Activated naive CD8-positive, alpha-beta T cell treated with anti-CD3 and anti-CD28 coated beads for 36 hours (primary cell): ENCODE measurements around the gene DPP6. TPM values are rescaled to one million over a fixed set of nuclear protein-coding genes. Genes with fewer than 3 reads are reported as not detected.

Experiments
- DNase-seq: peaks from one replicate; pipeline ENCODE4 v3.0.0; 2021
- H3K27ac Mint-ChIP-seq: one replicate; pipeline ENCODE4 v1.8.0; 2022; ENCODE audit warnings: mild to moderate bottlenecking, moderate library complexity, mixed read lengths
- H3K27me3 Mint-ChIP-seq: one replicate; pipeline ENCODE4 v1.8.0; 2022; ENCODE audit warnings: mild to moderate bottlenecking, mixed read lengths
- H3K36me3 Mint-ChIP-seq: one replicate; pipeline ENCODE4 v1.8.0; 2021; ENCODE audit warnings: mild to moderate bottlenecking, mixed read lengths
- H3K4me1 Mint-ChIP-seq: one replicate; pipeline ENCODE4 v1.8.0; 2021; ENCODE audit warnings: mixed read lengths
- H3K4me3 Mint-ChIP-seq: one replicate; pipeline ENCODE4 v1.8.0; 2022; ENCODE audit warnings: mild to moderate bottlenecking, moderate library complexity, mixed read lengths
- H3K9me3 Mint-ChIP-seq: one replicate; pipeline ENCODE4 v1.8.0; 2022; ENCODE audit warnings: mixed read lengths
- total RNA-seq, 2 experiments: library from RNA; stranded (reverse); gene quantifications; one replicate each; pipeline ENCODE4 v1.2.3, GENCODE V29; 2021

Gene DPP6
- total RNA-seq, 2 experiments from 2014 or later: not detected

GRCh38 chr7:154540596-154540995 lies 488.4 kb downstream of the DPP6 start:
- Mint-ChIP-seq H3K9me3 (no peaks in the 10 kb centered on the region), H3K36me3 (no peaks in the 10 kb centered on the region), H3K27me3 (no peaks in the 10 kb centered on the region), H3K4me3 (no peak overlapping the region), H3K4me1 (peaks cover 2% of the 10 kb centered on the region), H3K27ac (no peak overlapping the region)
- DNase-seq: no peak

DNA sequence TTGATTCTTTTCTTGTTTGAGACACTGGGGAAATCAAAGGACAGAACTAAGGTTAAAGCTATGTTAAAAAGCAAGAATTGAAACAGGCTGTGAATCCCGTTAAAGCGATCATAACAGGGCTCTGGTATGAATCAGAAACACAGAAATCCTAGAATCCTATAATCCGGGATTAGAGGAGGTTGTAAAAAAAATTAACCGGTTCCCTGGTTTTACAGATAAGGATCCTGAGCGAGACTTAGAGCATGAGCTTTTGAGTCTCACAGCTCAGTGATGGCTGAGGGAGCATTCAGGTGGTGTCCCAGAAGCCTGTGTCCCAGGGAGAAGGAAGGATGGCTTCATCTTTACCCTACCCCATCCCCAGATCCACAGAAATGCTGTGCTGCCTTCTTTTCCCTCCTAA lies 489.4 kb downstream of the DPP6 start:
- Mint-ChIP-seq H3K27me3 (no peaks in the 10 kb centered on the region), H3K4me1 (peaks cover 2% of the 10 kb centered on the region), H3K36me3 (no peaks in the 10 kb centered on the region), H3K4me3 (no peak overlapping the region), H3K9me3 (no peaks in the 10 kb centered on the region), H3K27ac (no peak overlapping the region)
- DNase-seq: no peak

GRCh38 chr7:154546946-154547587 lies 494.9 kb downstream of the DPP6 start:
- no peak overlapping the region for H3K4me3 Mint-ChIP-seq
- H3K27ac Mint-ChIP-seq: no peak overlapping the region
- no peaks in the 10 kb centered on the region for H3K36me3 Mint-ChIP-seq
- H3K9me3 Mint-ChIP-seq: peaks cover 5% of the 10 kb centered on the region
- H3K27me3 Mint-ChIP-seq: no peaks in the 10 kb centered on the region
- DNase-seq: no peak
- no peaks in the 10 kb centered on the region for H3K4me1 Mint-ChIP-seq

DNA sequence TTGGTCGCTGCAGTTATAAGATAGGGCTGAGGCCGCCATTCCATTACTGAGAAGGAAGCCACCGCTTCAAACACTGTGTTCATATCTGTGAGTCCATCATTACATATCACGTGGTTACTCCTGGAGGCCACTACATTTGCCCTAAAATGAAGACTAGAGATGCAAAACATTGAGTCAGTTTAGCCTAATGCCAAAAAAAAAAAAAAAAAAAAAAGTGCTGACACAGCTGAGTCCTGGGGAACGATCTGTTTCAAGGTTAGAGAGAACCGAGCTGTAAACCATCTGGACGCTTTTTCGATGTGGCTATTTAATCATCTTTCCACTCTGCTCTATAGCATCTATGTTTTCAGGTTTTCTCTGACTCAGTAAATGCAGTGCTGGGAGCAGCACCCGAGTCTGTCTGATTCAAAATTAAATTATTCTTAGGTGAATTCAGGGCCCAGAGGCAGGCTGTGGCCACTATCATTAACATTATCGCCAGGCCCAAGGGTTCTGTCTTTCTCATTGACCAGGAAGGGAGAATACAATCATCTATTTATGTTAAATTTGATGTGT lies 501.6 kb downstream of the DPP6 start:
- H3K27ac Mint-ChIP-seq: no peak overlapping the region
- no peaks in the 10 kb centered on the region for H3K4me1 Mint-ChIP-seq
- no peaks in the 10 kb centered on the region for H3K27me3 Mint-ChIP-seq
- H3K36me3 Mint-ChIP-seq: no peaks in the 10 kb centered on the region
- H3K9me3 Mint-ChIP-seq: peaks cover 3% of the 10 kb centered on the region
- H3K4me3 Mint-ChIP-seq: no peak overlapping the region
- no peak for DNase-seq

- no peaks in the 10 kb centered on the region for H3K4me1 Mint-ChIP-seq
- no peaks in the 10 kb centered on the region for H3K36me3 Mint-ChIP-seq
Measured at GRCh38 chr7:154559454-154559853, 507.3 kb downstream of the DPP6 start.

DNA sequence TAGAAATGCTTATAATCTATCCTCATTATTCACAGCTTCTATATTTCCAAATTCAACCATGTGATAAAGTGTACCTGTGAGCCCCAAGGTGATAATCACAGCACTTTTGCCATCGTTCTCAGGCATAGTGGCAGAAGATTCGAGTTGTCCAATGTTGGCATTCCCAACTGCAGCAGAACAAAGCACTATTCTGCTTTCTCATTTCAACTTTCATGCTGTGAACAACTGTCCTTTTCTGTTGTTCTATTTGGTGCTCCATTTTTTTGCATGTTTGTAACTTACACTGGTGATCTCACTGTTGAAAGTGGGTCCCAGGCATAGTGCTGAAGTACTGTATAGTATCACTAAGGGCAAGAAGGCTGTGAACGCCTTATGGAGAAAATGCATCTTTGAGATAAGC lies 512.5 kb downstream of the DPP6 start:
- Mint-ChIP-seq H3K9me3 (no peaks in the 10 kb centered on the region), H3K4me3 (no peak overlapping the region), H3K27me3 (no peaks in the 10 kb centered on the region), H3K36me3 (no peaks in the 10 kb centered on the region), H3K27ac (no peak overlapping the region), H3K4me1 (no peaks in the 10 kb centered on the region)
- DNase-seq: no peak

More at GRCh38 chr7:154559454-154559853, 507.3 kb downstream of the DPP6 start:
- Mint-ChIP-seq H3K27me3 (no peaks in the 10 kb centered on the region), H3K4me3 (no peak overlapping the region), H3K27ac (no peak overlapping the region), H3K9me3 (no peaks in the 10 kb centered on the region)
- DNase-seq: no peak

DNA sequence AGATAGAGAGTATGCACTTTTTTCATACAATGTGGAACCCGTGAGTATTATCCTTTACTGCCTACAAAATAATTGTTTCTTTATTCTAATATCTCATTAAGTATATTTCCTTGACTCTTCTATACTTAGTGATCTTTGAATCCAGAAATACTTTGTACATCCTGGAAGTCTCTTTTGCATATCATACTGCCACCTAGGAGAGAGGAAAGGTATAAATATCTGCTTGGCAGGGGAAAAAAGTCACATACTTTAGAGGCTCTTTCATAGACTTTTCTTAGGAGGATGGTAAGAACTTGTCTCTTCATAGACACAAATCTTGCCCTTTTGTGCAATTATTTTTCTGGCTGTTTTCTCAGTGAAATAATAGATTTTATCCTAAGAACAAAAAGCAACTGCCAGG lies 514.7 kb downstream of the DPP6 start:
- no peaks in the 10 kb centered on the region for H3K27me3 Mint-ChIP-seq
- H3K4me3 Mint-ChIP-seq: no peak overlapping the region
- no peak for DNase-seq
- H3K4me1 Mint-ChIP-seq: no peaks in the 10 kb centered on the region
- H3K27ac Mint-ChIP-seq: no peak overlapping the region
- H3K36me3 Mint-ChIP-seq: no peaks in the 10 kb centered on the region
- no peaks in the 10 kb centered on the region for H3K9me3 Mint-ChIP-seq

GRCh38 chr7:154568346-154568745 lies 516.1 kb downstream of the DPP6 start:
- H3K36me3 Mint-ChIP-seq: no peaks in the 10 kb centered on the region
- no peak for DNase-seq
- H3K4me1 Mint-ChIP-seq: no peaks in the 10 kb centered on the region
- H3K27me3 Mint-ChIP-seq: no peaks in the 10 kb centered on the region
- H3K27ac Mint-ChIP-seq: no peak overlapping the region
- no peak overlapping the region for H3K4me3 Mint-ChIP-seq
- H3K9me3 Mint-ChIP-seq: no peaks in the 10 kb centered on the region

DNA sequence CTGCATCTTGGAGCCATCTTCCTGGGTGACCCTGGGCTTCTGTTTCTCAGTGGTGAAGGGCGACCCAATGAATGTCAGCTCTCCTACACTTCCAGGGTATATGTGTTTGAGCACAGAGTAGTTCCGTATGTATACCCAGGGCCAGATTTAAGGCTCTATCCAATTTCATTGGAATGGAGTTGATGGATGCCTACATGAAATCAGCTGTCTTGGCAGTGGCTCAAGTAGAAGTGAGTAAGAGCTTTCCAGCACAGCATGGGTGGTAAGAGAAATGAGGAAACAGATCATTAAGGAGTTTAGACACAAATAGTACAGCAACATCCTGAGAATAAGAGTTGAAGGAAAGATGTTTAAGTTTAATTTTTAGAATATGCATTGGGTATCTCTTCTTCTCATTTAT lies 517.7 kb downstream of the DPP6 start:
- no peaks in the 10 kb centered on the region for H3K27me3 Mint-ChIP-seq
- DNase-seq: no peak
- H3K9me3 Mint-ChIP-seq: no peaks in the 10 kb centered on the region
- no peak overlapping the region for H3K4me3 Mint-ChIP-seq
- H3K27ac Mint-ChIP-seq: no peak overlapping the region
- no peaks in the 10 kb centered on the region for H3K36me3 Mint-ChIP-seq
- H3K4me1 Mint-ChIP-seq: no peaks in the 10 kb centered on the region

- H3K4me3 Mint-ChIP-seq: no peak overlapping the region
- H3K9me3 Mint-ChIP-seq: no peaks in the 10 kb centered on the region
- no peak overlapping the region for H3K27ac Mint-ChIP-seq
- no peaks in the 10 kb centered on the region for H3K36me3 Mint-ChIP-seq
- H3K27me3 Mint-ChIP-seq: no peaks in the 10 kb centered on the region
- DNase-seq: no peak
- H3K4me1 Mint-ChIP-seq: no peaks in the 10 kb centered on the region
Measured at GRCh38 chr7:154571772-154572171, 519.6 kb downstream of the DPP6 start.

DNA sequence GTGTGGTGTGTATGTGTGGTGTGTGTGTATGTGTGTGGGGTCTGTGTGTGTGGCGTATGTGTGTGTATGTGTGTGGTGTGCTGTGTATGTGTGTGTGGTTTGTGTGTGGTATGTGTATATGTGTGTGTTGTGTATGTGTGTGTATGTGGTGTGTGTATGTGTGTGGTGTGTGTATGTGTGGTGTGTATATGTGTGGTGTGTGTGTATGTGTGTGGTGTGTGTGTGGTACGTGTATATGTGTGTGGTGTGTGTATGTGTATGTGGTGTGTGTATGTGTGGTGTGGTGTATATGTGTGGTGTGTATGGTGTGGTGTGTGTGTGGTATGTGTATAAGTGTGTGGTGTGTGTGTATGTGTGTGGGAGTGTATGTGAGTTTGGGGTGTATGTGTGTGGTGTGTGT lies 522.0 kb downstream of the DPP6 start:
- Mint-ChIP-seq H3K9me3 (no peaks in the 10 kb centered on the region), H3K4me3 (no peak overlapping the region), H3K27me3 (no peaks in the 10 kb centered on the region), H3K4me1 (no peaks in the 10 kb centered on the region), H3K36me3 (no peaks in the 10 kb centered on the region), H3K27ac (no peak overlapping the region)
- DNase-seq: no peak

DNA sequence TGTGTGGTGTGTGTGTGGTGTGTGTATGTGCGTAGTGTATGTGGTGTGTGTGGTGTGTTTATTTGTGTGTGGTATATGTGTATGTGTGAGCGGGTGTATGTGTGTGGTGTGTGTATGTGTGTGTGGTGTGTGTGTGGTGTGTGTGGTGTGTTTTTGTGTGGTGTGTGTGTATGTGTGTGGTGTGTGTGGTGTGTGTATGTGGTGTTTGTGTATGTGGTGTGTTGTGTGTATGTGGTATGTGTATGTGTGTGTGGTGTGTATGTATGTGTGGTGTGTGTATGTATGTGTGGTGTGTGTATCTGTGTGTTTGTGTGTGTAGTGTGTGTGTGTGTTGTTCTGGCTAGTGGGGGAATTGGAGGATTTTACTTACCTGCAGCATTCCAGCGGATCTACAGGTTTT lies 523.3 kb downstream of the DPP6 start:
- H3K27me3 Mint-ChIP-seq: peaks cover 2% of the 10 kb centered on the region
- no peak for DNase-seq
- no peaks in the 10 kb centered on the region for H3K36me3 Mint-ChIP-seq
- H3K9me3 Mint-ChIP-seq: no peaks in the 10 kb centered on the region
- no peak overlapping the region for H3K4me3 Mint-ChIP-seq
- no peak overlapping the region for H3K27ac Mint-ChIP-seq
- H3K4me1 Mint-ChIP-seq: no peaks in the 10 kb centered on the region

DNA sequence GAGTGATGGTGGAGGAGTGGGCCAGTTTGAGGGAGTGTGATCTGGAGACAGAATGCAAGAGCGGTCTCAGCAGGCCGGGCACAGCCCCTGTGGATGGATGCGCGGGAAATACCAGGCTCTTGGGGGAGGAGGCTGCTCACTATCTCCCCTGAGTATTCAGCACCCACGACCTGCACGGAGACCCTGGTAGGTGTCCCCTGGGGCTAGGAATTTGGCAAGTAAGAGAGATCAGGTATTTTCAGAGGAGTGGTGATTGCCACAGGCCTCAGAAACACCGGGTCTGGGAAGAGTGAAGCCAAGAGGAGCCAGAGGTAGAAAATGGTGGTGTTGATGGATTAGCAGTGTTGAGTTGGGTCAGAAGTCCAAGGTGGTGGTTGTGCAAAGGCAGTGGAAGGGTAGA lies 524.4 kb downstream of the DPP6 start:
- no peak for DNase-seq
- no peaks in the 10 kb centered on the region for H3K4me1 Mint-ChIP-seq

DNA sequence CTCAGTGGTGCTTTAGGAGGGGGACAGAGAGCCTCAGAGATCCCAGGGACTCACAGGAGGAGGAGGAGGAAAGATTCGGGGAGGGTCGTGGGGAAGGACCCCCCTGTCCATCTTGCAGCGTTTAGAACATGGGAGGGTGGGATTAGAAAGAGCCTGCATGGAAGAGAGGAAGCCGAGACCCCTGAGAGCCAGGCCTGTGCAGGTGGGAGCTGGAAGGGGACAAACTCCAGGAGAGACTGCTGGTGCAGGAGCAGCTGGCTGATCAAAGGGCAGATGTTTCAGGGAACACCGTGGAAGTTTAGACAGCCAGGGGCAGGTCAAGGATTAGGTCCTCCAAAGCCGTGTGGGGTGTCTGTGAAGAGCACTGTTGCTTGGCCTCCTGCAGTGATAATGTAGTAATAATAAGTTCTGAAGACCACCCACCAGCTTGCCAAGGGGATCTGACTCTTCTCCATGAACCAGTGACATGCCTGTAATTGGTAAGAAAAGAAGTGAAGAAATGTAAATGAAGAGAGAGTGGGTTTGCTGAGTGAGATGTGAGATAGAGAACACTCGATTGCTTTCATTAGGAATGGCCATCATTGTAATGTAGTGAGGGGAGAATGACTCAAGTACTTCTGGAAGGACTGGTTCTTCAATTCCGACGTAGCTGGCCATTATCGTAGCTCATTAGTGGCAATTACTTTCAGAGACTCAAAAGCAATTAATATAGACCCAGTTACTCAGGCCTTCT lies 525.1 kb downstream of the DPP6 start:
- DNase-seq: no peak
- Mint-ChIP-seq H3K9me3 (no peaks in the 10 kb centered on the region), H3K4me3 (no peak overlapping the region), H3K36me3 (no peaks in the 10 kb centered on the region), H3K4me1 (no peaks in the 10 kb centered on the region), H3K27ac (no peak overlapping the region), H3K27me3 (peaks cover 3% of the 10 kb centered on the region)

More for the DNA sequence above, 524.4 kb downstream of the DPP6 start:
- Mint-ChIP-seq H3K4me3 (no peak overlapping the region), H3K27ac (no peak overlapping the region), H3K9me3 (no peaks in the 10 kb centered on the region), H3K36me3 (no peaks in the 10 kb centered on the region), H3K27me3 (peaks cover 3% of the 10 kb centered on the region)

DNA sequence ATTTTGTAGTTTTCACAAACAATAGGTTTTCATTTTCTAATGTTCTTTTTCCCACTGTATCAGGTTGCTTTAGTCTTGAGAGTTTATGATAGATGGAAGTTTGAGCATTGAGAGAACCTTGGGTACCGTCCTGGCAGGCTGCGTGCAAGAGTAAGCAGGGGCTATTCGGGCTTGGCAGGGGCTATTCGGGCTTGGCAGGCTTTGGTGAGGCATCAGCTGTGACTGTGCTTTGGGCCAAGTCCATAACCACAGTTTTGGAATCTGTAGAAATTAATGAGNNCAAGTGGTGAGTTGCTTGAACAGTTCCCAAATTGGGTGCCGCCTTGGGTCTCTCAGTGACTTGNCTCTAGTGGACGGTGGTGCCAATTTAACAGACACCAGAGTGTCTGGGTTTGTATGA lies 526.1 kb downstream of the DPP6 start:
- no peak overlapping the region for H3K4me3 Mint-ChIP-seq
- no peaks in the 10 kb centered on the region for H3K9me3 Mint-ChIP-seq
- DNase-seq: no peak
- no peaks in the 10 kb centered on the region for H3K36me3 Mint-ChIP-seq
- peaks cover 3% of the 10 kb centered on the region for H3K27me3 Mint-ChIP-seq
- H3K4me1 Mint-ChIP-seq: no peaks in the 10 kb centered on the region
- no peak overlapping the region for H3K27ac Mint-ChIP-seq

GRCh38 chr7:154579711-154580110 lies 527.5 kb downstream of the DPP6 start:
- no peak for DNase-seq
- no peaks in the 10 kb centered on the region for H3K9me3 Mint-ChIP-seq
- no peaks in the 10 kb centered on the region for H3K36me3 Mint-ChIP-seq
- H3K27me3 Mint-ChIP-seq: peaks cover 3% of the 10 kb centered on the region
- H3K27ac Mint-ChIP-seq: no peak overlapping the region
- no peak overlapping the region for H3K4me3 Mint-ChIP-seq
- H3K4me1 Mint-ChIP-seq: no peaks in the 10 kb centered on the region
